ENCODE measurements around the gene SH3PXD2A.
"Not testable (repeated sequence)": the region's sequence is repeated elsewhere in the genome, so short reads cannot be mapped to it uniquely, and the experiment has no call there.

The SH3PXD2A gene

DNA sequence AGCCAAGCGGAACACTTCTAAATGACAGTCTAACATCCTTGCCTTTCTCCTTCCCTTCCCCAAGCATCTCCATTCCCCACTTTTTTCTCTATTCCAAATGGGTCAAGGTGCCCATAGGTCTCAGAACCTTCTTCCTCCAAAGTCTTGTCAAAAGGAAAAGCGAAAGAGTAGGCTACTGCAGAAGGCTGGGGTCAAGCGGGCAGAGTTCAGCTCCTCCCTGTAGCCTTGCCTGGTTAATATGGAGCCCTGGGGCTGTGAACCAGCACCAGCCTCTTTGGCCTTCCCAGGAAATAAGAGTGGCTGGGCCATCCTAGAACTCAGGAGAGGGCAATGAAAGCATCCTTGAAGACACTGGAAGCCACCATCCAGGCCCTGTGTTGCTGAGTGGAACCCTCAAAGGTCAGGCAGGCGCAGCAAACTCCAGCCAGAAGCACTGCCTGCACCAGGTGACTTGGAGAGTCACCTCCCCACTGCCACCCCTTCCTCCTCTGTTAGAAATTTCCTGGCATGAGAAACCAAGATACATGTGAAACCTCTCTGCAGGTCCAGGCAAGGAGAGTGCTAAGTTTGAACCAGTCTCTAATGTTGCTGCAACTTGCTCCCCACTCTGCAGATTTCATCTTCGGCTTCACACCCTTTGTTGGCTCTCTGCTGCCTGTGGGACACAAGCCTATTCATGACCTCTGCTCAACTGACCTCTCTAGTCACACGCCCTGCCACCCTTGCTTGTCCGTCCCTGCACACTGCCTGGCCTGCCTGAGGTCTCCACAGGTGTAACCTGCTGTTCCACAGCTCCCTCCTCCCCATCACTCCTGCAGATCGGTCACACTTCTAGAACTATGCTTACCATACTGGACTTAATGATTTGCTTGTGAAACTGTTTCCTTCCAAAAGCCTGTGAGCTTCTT, 74.9 kb downstream of the SH3PXD2A start:
- DNase-seq (ENCODE audit: low read depth) = no peak
- no peak overlapping the region for H3K4me3 ChIP-seq (ENCODE audit: control insufficient read depth, low read depth, low read length)
- TF ChIP-seq, protein P1, sequence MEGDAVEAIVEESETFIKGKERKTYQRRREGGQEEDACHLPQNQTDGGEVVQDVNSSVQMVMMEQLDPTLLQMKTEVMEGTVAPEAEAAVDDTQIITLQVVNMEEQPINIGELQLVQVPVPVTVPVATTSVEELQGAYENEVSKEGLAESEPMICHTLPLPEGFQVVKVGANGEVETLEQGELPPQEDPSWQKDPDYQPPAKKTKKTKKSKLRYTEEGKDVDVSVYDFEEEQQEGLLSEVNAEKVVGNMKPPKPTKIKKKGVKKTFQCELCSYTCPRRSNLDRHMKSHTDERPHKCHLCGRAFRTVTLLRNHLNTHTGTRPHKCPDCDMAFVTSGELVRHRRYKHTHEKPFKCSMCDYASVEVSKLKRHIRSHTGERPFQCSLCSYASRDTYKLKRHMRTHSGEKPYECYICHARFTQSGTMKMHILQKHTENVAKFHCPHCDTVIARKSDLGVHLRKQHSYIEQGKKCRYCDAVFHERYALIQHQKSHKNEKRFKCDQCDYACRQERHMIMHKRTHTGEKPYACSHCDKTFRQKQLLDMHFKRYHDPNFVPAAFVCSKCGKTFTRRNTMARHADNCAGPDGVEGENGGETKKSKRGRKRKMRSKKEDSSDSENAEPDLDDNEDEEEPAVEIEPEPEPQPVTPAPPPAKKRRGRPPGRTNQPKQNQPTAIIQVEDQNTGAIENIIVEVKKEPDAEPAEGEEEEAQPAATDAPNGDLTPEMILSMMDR (conservative IDR thresholded peaks at IDR 0.05; ENCODE audit: control insufficient read depth, insufficient read depth, low read depth, low read length) = no peak

DNA sequence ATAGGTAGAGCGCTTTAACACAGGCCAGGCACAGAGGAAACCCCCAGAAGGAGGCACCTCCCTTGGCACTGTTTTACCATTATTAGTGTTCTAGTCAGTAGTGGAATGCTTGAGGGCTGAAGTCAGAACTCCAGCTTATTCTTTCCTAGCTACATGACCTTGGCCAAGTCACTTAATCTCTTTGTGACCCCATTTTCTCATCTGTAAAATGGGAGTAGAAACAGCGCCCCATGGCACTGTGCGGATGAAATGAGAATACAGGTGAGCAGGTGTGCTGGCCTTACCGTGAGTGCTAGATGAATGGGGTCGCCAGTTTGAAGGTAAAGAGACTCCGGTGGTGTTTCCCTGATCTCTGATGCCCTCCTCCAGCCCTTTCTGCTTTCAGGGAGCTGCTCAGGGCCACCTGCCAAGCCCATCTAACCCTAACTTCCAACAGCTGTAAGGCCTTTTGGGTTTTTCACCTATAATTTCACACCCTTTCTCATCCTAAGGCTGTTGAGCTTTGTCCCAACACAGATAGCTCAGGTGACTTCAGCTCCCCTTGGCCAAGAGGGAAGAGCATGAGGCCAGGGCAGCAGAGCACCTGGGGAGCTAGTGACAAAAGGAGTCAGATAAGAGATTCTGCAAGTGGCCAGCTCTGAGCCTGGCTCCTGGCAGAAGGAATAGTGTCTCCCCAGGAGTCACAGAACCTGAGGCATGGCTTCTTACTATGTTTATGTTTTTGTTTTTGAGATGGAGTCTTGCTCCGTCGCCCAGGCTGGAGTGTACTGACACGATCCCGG, 76.8 kb downstream of the SH3PXD2A start:
- no peak overlapping the region for H3K4me3 ChIP-seq (ENCODE audit: control insufficient read depth, low read depth, low read length)
- TF ChIP-seq, protein P1 (conservative IDR thresholded peaks at IDR 0.05; ENCODE audit: control insufficient read depth, insufficient read depth, low read depth, low read length) = no peak
- no peak for DNase-seq (ENCODE audit: low read depth)

DNA sequence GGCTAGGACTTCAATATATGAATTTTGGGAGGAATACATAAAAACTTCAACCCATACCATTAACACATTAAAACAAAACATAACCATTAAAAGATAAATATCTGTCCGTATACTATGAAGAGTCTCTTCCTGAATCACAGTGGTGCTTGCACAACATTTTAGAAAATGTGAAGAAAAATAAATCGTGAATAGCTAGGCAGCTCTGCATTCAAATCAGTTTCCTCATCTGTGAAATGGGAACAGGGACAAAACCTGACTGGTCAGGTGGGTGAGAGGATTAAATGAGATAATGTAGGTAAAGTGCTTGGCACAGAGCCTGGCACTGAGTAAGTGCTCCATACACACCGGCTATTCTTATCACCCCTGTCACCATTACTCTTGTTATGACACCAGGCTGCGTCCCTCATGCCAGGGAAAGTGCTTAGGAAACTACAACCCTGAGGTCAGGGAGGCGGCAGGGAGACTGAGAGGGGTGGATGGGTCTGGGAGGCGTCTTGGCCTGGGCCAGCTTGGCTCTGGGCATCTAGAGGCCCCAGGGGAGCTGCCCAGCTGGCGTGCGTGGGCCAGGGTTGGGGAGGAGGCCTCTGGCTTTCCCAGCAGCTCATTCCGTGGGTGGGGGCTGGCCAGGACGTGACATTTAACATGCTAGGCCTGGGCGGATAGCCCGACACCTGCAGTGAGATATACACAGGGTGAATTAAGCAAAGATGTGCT, 78.3 kb downstream of the SH3PXD2A start:
- DNase-seq (ENCODE audit: low read depth) = peak; percentile 26
- TF ChIP-seq, protein P1 (conservative IDR thresholded peaks at IDR 0.05; ENCODE audit: control insufficient read depth, insufficient read depth, low read depth, low read length) = no peak
- H3K4me3 ChIP-seq (ENCODE audit: control insufficient read depth, low read depth, low read length) = no peak overlapping the region

DNA sequence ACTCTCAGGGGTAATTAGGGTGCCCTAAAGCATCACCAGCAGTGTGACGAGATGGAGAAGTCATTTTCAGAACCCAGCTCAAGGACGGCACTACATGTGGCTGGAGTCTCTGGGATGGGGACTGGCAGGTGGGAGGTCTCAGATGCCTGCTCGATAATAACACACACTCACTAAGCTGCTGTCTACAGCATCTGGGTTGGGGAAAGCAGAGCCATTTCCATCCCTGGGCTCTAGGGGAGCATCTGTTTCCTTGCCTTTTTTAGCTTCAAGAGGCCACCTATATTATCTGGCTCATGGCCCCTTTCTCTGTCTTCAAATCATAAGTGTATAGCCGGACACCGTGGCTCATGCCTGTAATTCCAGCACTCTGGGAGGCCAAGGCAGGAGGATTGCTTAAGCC, 79.6 kb downstream of the SH3PXD2A start:
- no peak overlapping the region for H3K4me3 ChIP-seq (ENCODE audit: control insufficient read depth, low read depth, low read length)
- TF ChIP-seq, protein P1 (conservative IDR thresholded peaks at IDR 0.05; ENCODE audit: control insufficient read depth, insufficient read depth, low read depth, low read length) = no peak
- no peak for DNase-seq (ENCODE audit: low read depth)

DNA sequence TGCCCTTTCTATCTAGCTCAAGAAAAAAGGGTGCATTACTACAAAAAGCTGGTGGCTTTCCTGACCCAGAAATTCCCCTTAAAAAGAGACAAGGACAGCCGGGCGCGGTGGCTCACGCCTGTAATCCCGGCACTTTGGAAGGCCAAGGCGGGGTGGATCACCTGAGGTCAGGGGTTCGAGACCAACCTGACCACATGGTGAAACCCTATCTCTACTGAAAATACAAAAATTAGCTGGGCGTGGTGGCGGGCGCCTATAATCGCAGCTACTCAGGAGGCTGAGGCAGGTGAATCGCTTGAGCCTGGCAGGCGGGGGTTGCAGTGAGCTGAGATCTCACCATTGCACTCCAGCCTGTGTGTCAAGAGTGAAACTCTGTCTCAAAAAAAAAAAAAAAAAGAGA, 82.5 kb downstream of the SH3PXD2A start:
- not testable (repeated sequence) for DNase-seq (ENCODE audit: low read depth)
- H3K4me3 ChIP-seq (ENCODE audit: control insufficient read depth, low read depth, low read length) = peak overlapping the region; percentile 30

DNA sequence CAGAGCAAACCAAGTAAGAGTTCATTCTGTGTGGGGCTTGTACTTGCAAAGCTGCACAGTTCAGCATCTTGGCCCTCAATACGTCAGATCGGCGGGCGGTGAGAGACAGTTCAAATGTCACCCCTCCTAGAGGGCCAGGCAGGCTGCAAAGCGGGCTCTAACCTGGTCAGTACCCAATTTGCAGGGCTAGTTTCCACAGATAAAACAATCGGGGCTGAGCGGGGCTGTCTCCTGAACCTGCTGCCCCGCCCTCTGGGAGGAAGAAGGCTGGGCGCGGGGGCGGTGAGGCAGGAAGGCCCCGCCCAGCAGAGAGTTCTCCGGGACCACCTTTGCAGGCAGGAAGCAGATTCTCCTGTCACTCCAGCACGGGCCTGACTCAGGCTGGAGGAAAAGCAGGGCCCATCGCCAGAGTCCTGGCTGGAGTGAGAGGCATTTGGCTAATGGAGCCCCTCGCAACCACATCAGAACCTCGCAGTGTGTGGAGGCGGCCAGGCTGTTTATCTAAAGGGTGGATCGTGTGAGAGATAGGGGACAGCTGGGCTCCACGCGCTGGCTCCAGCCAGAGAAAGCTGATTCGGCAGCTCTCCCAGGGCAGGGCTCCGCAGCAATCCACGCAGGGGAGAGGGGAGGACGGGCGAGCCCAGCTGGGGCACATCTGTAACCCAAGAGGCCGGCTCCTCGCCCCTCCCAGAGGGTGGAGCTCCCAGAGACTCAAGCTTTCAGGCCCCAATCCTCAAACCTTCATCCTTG, 83.1 kb downstream of the SH3PXD2A start:
- TF ChIP-seq, protein P1 (conservative IDR thresholded peaks at IDR 0.05; ENCODE audit: control insufficient read depth, insufficient read depth, low read depth, low read length) = no peak
- peak; percentile 93 for DNase-seq (ENCODE audit: low read depth)

More for the DNA sequence above, 83.1 kb downstream of the SH3PXD2A start:
- peak overlapping the region; percentile 30 for H3K4me3 ChIP-seq (ENCODE audit: control insufficient read depth, low read depth, low read length)
